GM19438 (cell line): ENCODE results near the gene DBF4.
"Not testable (repeated sequence)": the region's sequence is repeated elsewhere in the genome, so short reads cannot be mapped to it uniquely, and the experiment has no call there.

ENCODE experiments used
- ATAC-seq: cut with Tn5 transposase; IDR thresholded peaks from one replicate; pipeline ENCODE4 v1.9.1; 2021; ENCODE audit warnings: low read depth; ENCODE audit not compliant: unreplicated experiment

DBF4 gene

GRCh38 chr7:87878208-87878735 lies 2.0 kb downstream of the DBF4 start:
- no peak for ATAC-seq

GRCh38 chr7:87882151-87882937 lies 6.1 kb downstream of the DBF4 start:
- ATAC-seq = no peak

GRCh38 chr7:87885018-87885417 lies 8.7 kb downstream of the DBF4 start:
- ATAC-seq = no peak

- no peak for ATAC-seq
Observed at GRCh38 chr7:87886875-87887274, 10.6 kb downstream of the DBF4 start.

GRCh38 chr7:87895363-87895762 lies 19.1 kb downstream of the DBF4 start:
- ATAC-seq = no peak

- no peak for ATAC-seq
Observed at GRCh38 chr7:87899255-87899654, 23.0 kb downstream of the DBF4 start.

- ATAC-seq = not testable (repeated sequence)
Observed at GRCh38 chr7:87907136-87907906, 31.0 kb downstream of the DBF4 start.

- not testable (repeated sequence) for ATAC-seq
Observed at GRCh38 chr7:87908814-87909213, 32.5 kb downstream of the DBF4 start.

GRCh38 chr7:87912121-87912520 lies 35.8 kb downstream of the DBF4 start:
- no peak for ATAC-seq

- no peak for ATAC-seq
Observed at GRCh38 chr7:87918740-87919139, 42.4 kb downstream of the DBF4 start.

- no peak for ATAC-seq
Observed at GRCh38 chr7:87919875-87920274, 43.6 kb downstream of the DBF4 start.

GRCh38 chr7:87920578-87920977 lies 44.3 kb downstream of the DBF4 start:
- no peak for ATAC-seq

- not testable (repeated sequence) for ATAC-seq
Observed at GRCh38 chr7:87922759-87923395, 46.6 kb downstream of the DBF4 start.

GRCh38 chr7:87926581-87927461 lies 50.5 kb downstream of the DBF4 start:
- peak; percentile 99 for ATAC-seq

- peak; percentile 27 for ATAC-seq
Observed at GRCh38 chr7:87933605-87933952, 57.3 kb downstream of the DBF4 start.

GRCh38 chr7:87933953-87934698 lies 57.8 kb downstream of the DBF4 start, which contains the start of gene ADAM22:
Gene ADAM22, plus strand, starts transcription at chr7:87934251. Its CDS starts 215 bp downstream, at chr7:87934466.
- peak; percentile 97 for ATAC-seq

GRCh38 chr7:87934699-87935383 lies 58.5 kb downstream of the DBF4 start:
- ATAC-seq = peak; percentile 4

- ATAC-seq = no peak
Observed at GRCh38 chr7:87935384-87935706, 59.1 kb downstream of the DBF4 start.

- ATAC-seq = no peak
Observed at GRCh38 chr7:87941138-87941537, 64.8 kb downstream of the DBF4 start.
